ENCODE data around the gene TAF6L. TPM values are rescaled to one million over a fixed set of nuclear protein-coding genes. Genes with fewer than 3 reads are reported as not detected.
A peak's percentile ranks its signal among the peaks of the same experiment; 100 is the strongest.

TAF6L gene
- total RNA-seq, 6 experiments from 2014 or later, result 11.9 to 19.3 (median 16.0) TPM

DNA sequence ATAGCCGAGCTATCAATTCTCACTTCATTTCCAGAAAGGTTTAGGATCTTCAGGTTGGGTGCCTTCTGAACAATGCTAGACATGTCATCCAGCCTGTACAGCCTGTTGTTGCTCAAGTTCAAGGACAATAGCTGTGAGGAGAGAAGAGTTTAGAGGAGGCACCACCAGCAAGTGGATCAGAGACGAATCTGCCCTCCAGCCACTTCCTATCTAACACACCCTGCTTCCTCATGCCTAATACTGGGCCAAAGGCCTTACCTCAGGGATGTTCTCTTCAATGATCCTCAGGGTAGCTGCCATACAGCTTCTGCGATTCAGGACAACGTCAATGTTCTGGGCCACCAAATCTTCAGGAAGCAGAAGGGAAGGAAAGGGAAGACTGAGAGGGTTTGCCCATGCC is 29.9 kb downstream of the TAF6L start:
- WGBS (ENCODE audit: insufficient coverage, low coverage, low lambda C conversion rate, missing lambda C conversion rate), result 85% methylated on average over 4 of the region's 4 CpGs
- H3K4me1 ChIP-seq, result peaks cover 0 to 11% (median 0%) of the 10 kb centered on the region in 4 donors
- no peaks in the 10 kb centered on the region for H3K9me3 ChIP-seq
- no peak overlapping the region for H3K4me3 ChIP-seq
- H3K27me3 ChIP-seq, result no peaks in the 10 kb centered on the region
- DNase-seq (no peak), ATAC-seq (no peak)
- TF ChIP-seq, protein P1, sequence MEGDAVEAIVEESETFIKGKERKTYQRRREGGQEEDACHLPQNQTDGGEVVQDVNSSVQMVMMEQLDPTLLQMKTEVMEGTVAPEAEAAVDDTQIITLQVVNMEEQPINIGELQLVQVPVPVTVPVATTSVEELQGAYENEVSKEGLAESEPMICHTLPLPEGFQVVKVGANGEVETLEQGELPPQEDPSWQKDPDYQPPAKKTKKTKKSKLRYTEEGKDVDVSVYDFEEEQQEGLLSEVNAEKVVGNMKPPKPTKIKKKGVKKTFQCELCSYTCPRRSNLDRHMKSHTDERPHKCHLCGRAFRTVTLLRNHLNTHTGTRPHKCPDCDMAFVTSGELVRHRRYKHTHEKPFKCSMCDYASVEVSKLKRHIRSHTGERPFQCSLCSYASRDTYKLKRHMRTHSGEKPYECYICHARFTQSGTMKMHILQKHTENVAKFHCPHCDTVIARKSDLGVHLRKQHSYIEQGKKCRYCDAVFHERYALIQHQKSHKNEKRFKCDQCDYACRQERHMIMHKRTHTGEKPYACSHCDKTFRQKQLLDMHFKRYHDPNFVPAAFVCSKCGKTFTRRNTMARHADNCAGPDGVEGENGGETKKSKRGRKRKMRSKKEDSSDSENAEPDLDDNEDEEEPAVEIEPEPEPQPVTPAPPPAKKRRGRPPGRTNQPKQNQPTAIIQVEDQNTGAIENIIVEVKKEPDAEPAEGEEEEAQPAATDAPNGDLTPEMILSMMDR (IDR thresholded peaks at IDR 0.05), result no peak
- TF ChIP-seq POLR2A (IDR thresholded peaks at IDR 0.05), result no peak
- H3K27ac ChIP-seq, result no peak overlapping the region
- intact Hi-C loops (cut with DNase I), result no loop called here
- peaks cover 7 to 77% (median 47%) of the 10 kb centered on the region in 4 donors for H3K36me3 ChIP-seq

DNA sequence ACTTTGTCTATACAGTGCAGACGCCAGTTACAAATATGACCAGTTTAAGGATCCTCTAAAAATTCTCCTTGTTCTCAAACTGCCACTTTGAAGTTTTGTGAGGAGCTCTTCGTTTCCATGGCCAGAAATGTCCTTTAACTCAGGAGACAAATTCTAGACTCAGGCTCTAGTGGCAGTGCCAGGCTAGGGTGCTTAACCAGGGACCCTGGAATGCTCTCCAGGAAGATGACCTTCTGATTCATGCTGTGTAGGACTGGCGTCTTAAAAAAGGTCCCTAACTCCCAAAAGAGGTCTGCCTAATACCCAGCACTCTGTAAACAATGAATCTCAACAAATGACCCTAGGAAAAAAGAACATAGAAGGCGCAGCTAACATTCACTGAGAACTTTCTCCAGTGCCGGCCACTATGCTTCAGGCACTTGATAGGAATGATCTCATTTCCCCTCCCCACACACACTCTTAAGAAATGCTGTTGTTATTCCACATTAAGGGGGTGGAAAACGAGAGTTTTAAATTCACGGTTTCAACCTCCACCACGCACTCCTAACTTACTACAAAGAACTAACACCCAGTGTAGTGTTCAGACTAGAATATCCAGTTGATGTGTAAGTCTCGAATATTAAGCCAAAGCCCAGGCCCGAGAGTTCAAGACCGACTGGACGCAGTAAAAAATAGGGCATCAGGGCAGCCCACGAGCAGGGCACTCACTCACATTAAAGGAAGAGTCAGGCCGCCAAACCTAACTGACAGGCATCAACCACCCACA is 33.3 kb downstream of the TAF6L start:
- no peaks in the 10 kb centered on the region for H3K9me3 ChIP-seq
- peak overlapping the region; percentile 66 to 89 (median 83) for H3K27ac ChIP-seq
- ATAC-seq (peak; percentile 2 to 16 (median 8)), DNase-seq (no peak)
- WGBS (ENCODE audit: insufficient coverage, low coverage, low lambda C conversion rate, missing lambda C conversion rate), result 1% methylated on average over 14 of the region's 14 CpGs
- TF ChIP-seq, protein P1 (IDR thresholded peaks at IDR 0.05), result no peak
- no peak for TF ChIP-seq POLR2A (IDR thresholded peaks at IDR 0.05)
- H3K27me3 ChIP-seq, result no peaks in the 10 kb centered on the region
- intact Hi-C loops (cut with DNase I), result no loop called here
- peaks cover 0 to 21% (median 0%) of the 10 kb centered on the region in 4 donors for H3K4me1 ChIP-seq
- peak overlapping the region; percentile 72 to 84 (median 83) for H3K4me3 ChIP-seq
- H3K36me3 ChIP-seq, result peaks cover 0 to 43% (median 26%) of the 10 kb centered on the region in 4 donors

DNA sequence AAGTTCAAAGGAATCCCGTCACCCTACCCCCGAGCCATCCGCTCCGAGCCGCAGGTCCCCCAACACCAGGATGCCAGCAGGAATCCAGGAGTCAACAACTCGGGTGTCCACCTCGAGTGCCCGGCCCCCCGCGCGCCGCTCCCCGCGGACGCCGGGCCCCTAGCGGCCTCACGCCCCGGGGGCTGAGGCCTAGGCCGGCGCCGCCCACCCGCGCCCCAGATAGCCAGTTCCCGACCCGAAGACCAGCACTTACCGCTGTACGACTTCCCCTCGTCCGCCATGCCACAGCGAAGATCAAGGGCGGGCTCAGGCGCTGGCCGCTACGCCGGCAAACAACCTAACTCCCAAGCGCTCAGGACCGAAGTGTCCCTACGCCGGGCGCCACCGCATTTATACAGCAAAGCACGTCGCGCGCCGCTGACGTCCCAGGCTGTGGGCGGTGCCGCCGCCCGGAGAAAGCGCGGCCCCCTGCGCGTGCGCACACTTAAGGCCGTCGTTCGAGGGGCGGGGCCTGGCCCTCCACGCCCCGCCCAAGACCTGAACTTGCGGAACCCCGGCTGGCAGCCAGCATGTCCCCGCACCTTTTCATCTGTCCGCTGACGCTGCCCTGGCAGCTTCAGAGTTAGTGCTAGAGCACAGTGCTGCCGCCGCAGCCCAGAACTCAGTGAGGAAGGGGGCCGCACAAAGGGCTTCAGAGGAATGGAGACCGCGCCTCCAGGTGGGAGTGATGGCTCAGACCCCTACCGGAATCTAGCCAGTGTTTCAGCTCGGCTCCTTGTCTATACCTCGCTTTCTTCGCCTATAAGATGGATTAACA is 34.1 kb downstream of the TAF6L start, which contains the start of gene NXF1:
TSS of gene NXF1 (minus strand) at position 365 of the 817 bp plus-strand sequence. CDS start at position 281, 84 bp downstream.
- ATAC-seq (peak; percentile 90 to 95 (median 92)), DNase-seq (peak; percentile 96 to 97 (median 97))
- Histone ChIP-seq H3K36me3 (peaks cover 0 to 35% (median 19%) of the 10 kb centered on the region in 4 donors), H3K4me3 (peak within 1 kb of the TSS; percentile 72 to 84 (median 83)), H3K4me1 (peaks cover 0 to 21% (median 0%) of the 10 kb centered on the region in 4 donors), H3K9me3 (no peaks in the 10 kb centered on the region), H3K27me3 (no peaks in the 10 kb centered on the region), H3K27ac (peak within 1 kb of the TSS; percentile 66 to 89 (median 83))
- WGBS (ENCODE audit: insufficient coverage, low coverage, low lambda C conversion rate, missing lambda C conversion rate), result 3% methylated on average over 13 of the region's 77 CpGs
- TF ChIP-seq POLR2A (IDR thresholded peaks at IDR 0.05), result peak; percentile 99
- TF ChIP-seq, protein P1 (IDR thresholded peaks at IDR 0.05), result peak in 1 of 4 donors; percentile 13
- intact Hi-C loops (cut with DNase I), result no loop called here

DNA sequence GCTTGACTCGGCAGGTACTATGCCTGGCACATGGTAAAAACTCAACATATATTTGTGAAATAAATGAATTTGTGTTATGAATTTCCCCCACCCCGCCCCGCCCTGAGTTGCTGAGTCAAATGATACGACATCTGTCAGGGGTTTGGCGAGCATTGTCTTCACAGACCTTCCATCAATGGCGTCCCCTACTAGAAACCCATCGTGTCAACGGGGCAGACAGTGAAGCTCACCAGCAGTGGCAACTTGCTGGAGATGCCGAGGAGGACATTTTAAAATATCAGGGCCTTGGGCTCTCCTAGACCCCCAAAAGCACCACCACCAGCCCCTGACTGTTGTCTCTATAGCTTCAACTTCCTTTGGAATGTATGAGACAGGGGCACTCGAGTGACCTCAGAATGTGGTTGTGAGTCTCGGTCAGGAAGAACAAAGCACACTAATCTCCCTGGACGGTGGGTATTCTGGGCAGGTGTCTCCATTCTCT is 34.8 kb downstream of the TAF6L start:
- H3K4me3 ChIP-seq, result peak overlapping the region; percentile 72 to 84 (median 83)
- DNase-seq (peak in 1 of 3 donors; percentile 27), ATAC-seq (no peak)
- H3K27ac ChIP-seq, result peak overlapping the region; percentile 48 to 89 (median 83)
- H3K9me3 ChIP-seq, result no peaks in the 10 kb centered on the region
- peaks cover 0 to 28% (median 12%) of the 10 kb centered on the region in 4 donors for H3K36me3 ChIP-seq
- H3K27me3 ChIP-seq, result no peaks in the 10 kb centered on the region
- TF ChIP-seq POLR2A (IDR thresholded peaks at IDR 0.05), result no peak
- TF ChIP-seq, protein P1 (IDR thresholded peaks at IDR 0.05), result no peak
- H3K4me1 ChIP-seq, result peaks cover 0 to 21% (median 0%) of the 10 kb centered on the region in 4 donors
- intact Hi-C loops (cut with DNase I), result no loop called here
- WGBS (ENCODE audit: insufficient coverage, low coverage, low lambda C conversion rate, missing lambda C conversion rate), result 29% methylated on average over 9 of the region's 12 CpGs
